ENCODE data around the gene PTPRS.

Gene PTPRS

GRCh38 chr19:5340637-5341447, at the start of gene PTPRS:
PTPRS (minus strand) TSS chr19:5340812; CDS start chr19:5286140, 54,672 bp downstream.
- TF ChIP-seq GATA3 (IDR thresholded peaks at IDR 0.05; ENCODE audit: low read depth, low read length) (no peak), GATA2 (IDR thresholded peaks at IDR 0.05; ENCODE audit: low read depth, low read length) (no peak)

- TF ChIP-seq GATA3 (IDR thresholded peaks at IDR 0.05; ENCODE audit: low read depth, low read length) (no peak), GATA2 (IDR thresholded peaks at IDR 0.05; ENCODE audit: low read depth, low read length) (no peak)
These were observed 48.7 kb upstream of the PTPRS start for GRCh38 chr19:5389353-5389752.

- no peak for TF ChIP-seq GATA2 (IDR thresholded peaks at IDR 0.05; ENCODE audit: low read depth, low read length)
- TF ChIP-seq GATA3 (IDR thresholded peaks at IDR 0.05; ENCODE audit: low read depth, low read length), result no peak
These were observed 46.9 kb upstream of the PTPRS start for GRCh38 chr19:5387472-5387871.

- TF ChIP-seq GATA3 (IDR thresholded peaks at IDR 0.05; ENCODE audit: low read depth, low read length) (no peak), GATA2 (IDR thresholded peaks at IDR 0.05; ENCODE audit: low read depth, low read length) (no peak)
These were observed 46.2 kb upstream of the PTPRS start for GRCh38 chr19:5386841-5387240.

- TF ChIP-seq GATA3 (IDR thresholded peaks at IDR 0.05; ENCODE audit: low read depth, low read length) (no peak), GATA2 (IDR thresholded peaks at IDR 0.05; ENCODE audit: low read depth, low read length) (no peak)
These were observed 39.8 kb upstream of the PTPRS start for GRCh38 chr19:5380215-5380919.

- TF ChIP-seq GATA3 (IDR thresholded peaks at IDR 0.05; ENCODE audit: low read depth, low read length) (no peak), GATA2 (IDR thresholded peaks at IDR 0.05; ENCODE audit: low read depth, low read length) (no peak)
These were observed 36.3 kb upstream of the PTPRS start for GRCh38 chr19:5376928-5377327.

GRCh38 chr19:5372572-5373200, 32.1 kb upstream of the PTPRS start:
- TF ChIP-seq GATA2 (IDR thresholded peaks at IDR 0.05; ENCODE audit: low read depth, low read length) (no peak), GATA3 (IDR thresholded peaks at IDR 0.05; ENCODE audit: low read depth, low read length) (no peak)

- TF ChIP-seq GATA2 (IDR thresholded peaks at IDR 0.05; ENCODE audit: low read depth, low read length) (no peak), GATA3 (IDR thresholded peaks at IDR 0.05; ENCODE audit: low read depth, low read length) (no peak)
These were observed 29.4 kb upstream of the PTPRS start for GRCh38 chr19:5369962-5370367.

GRCh38 chr19:5369304-5369703, 28.7 kb upstream of the PTPRS start:
- TF ChIP-seq GATA2 (IDR thresholded peaks at IDR 0.05; ENCODE audit: low read depth, low read length) (no peak), GATA3 (IDR thresholded peaks at IDR 0.05; ENCODE audit: low read depth, low read length) (no peak)

- TF ChIP-seq GATA3 (IDR thresholded peaks at IDR 0.05; ENCODE audit: low read depth, low read length) (no peak), GATA2 (IDR thresholded peaks at IDR 0.05; ENCODE audit: low read depth, low read length) (no peak)
These were observed 27.0 kb upstream of the PTPRS start for GRCh38 chr19:5367530-5368133.

GRCh38 chr19:5365905-5366304, 25.3 kb upstream of the PTPRS start:
- no peak for TF ChIP-seq GATA2 (IDR thresholded peaks at IDR 0.05; ENCODE audit: low read depth, low read length)
- no peak for TF ChIP-seq GATA3 (IDR thresholded peaks at IDR 0.05; ENCODE audit: low read depth, low read length)

GRCh38 chr19:5364674-5365073, 24.1 kb upstream of the PTPRS start:
- TF ChIP-seq GATA3 (IDR thresholded peaks at IDR 0.05; ENCODE audit: low read depth, low read length) (no peak), GATA2 (IDR thresholded peaks at IDR 0.05; ENCODE audit: low read depth, low read length) (no peak)

- TF ChIP-seq GATA2 (IDR thresholded peaks at IDR 0.05; ENCODE audit: low read depth, low read length), result no peak
- TF ChIP-seq GATA3 (IDR thresholded peaks at IDR 0.05; ENCODE audit: low read depth, low read length), result no peak
These were observed 20.8 kb upstream of the PTPRS start for GRCh38 chr19:5361407-5361806.

Measured in SH-SY5Y (cell line).